Chondrocyte (in vitro differentiated cells): ENCODE measurements around the gene TREH. TPM values are rescaled to one million over a fixed set of nuclear protein-coding genes. Genes with fewer than 3 reads are reported as not detected.
"Not testable (repeated sequence)": the region's sequence is repeated elsewhere in the genome, so short reads cannot be mapped to it uniquely, and the experiment has no call there.

ENCODE experiments used
- DNase-seq: peaks from one replicate; pipeline ENCODE4 v3.0.0; 2021; ENCODE audit warnings: mixed read lengths, low spot score
- H3K27ac Mint-ChIP-seq: one replicate; pipeline ENCODE4 v1.8.0; 2021; ENCODE audit warnings: mild to moderate bottlenecking, moderate library complexity, mixed read lengths; ENCODE audit not compliant: unreplicated experiment
- H3K27me3 Mint-ChIP-seq: 2 replicates; pipeline ENCODE4 v1.8.0; 2021; ENCODE audit warnings: low read depth, mixed read lengths
- H3K36me3 Mint-ChIP-seq: 2 replicates; pipeline ENCODE4 v1.8.0; 2021; ENCODE audit warnings: low read depth, mixed read lengths
- H3K4me1 Mint-ChIP-seq: 2 replicates; pipeline ENCODE4 v1.8.0; 2021; ENCODE audit warnings: low read depth, mild to moderate bottlenecking, mixed read lengths
- H3K4me3 Mint-ChIP-seq: one replicate; pipeline ENCODE4 v1.8.0; 2021; ENCODE audit warnings: mild to moderate bottlenecking, moderate library complexity, mixed read lengths; ENCODE audit not compliant: unreplicated experiment
- H3K9me3 Mint-ChIP-seq: 2 replicates; pipeline ENCODE4 v1.8.0; 2021; ENCODE audit warnings: low read depth, mixed read lengths
- total RNA-seq: library from RNA; stranded (reverse); gene quantifications from 3 replicates; pipeline ENCODE4 v1.2.1, GENCODE V29; 2021
- TF ChIP-seq, protein P1 (sequence below): fragments of 200-600 bp; sonication (generic); IDR thresholded peaks from 2 replicates; pipeline ENCODE4 v1.5.0; 2021; ENCODE audit warnings: antibody characterized with exemption, mild to moderate bottlenecking, moderate library complexity

The TREH gene
- total RNA-seq, 1 donor from 2014 or later = not detected

DNA sequence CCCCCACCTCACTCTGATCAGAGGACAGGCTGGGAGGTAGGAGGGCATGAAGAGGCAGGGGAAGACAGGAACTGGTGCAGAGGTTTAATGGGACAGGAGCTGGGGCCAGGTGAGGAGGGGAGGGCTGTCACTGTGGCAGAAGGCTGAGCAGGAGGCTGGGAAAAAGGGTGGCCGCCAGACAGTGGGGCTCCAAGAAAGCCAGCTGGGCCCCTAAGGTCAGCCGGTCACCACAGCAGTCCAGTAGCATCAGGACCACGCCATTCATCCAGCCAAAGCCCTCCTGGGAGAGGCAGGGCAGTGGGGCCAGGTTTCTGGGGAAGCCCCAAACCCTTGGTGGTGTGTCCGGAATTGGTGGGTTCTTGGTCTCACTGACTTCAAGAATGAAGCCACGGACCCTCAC lies 8.5 kb upstream of the TREH start:
- no peak for DNase-seq
- no peaks in the 10 kb centered on the region for H3K9me3 Mint-ChIP-seq
- H3K4me1 Mint-ChIP-seq = peaks cover 23% of the 10 kb centered on the region
- H3K27me3 Mint-ChIP-seq = no peaks in the 10 kb centered on the region
- H3K4me3 Mint-ChIP-seq = no peak overlapping the region
- no peak overlapping the region for H3K27ac Mint-ChIP-seq
- TF ChIP-seq, protein P1, sequence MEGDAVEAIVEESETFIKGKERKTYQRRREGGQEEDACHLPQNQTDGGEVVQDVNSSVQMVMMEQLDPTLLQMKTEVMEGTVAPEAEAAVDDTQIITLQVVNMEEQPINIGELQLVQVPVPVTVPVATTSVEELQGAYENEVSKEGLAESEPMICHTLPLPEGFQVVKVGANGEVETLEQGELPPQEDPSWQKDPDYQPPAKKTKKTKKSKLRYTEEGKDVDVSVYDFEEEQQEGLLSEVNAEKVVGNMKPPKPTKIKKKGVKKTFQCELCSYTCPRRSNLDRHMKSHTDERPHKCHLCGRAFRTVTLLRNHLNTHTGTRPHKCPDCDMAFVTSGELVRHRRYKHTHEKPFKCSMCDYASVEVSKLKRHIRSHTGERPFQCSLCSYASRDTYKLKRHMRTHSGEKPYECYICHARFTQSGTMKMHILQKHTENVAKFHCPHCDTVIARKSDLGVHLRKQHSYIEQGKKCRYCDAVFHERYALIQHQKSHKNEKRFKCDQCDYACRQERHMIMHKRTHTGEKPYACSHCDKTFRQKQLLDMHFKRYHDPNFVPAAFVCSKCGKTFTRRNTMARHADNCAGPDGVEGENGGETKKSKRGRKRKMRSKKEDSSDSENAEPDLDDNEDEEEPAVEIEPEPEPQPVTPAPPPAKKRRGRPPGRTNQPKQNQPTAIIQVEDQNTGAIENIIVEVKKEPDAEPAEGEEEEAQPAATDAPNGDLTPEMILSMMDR = no peak
- H3K36me3 Mint-ChIP-seq = no peaks in the 10 kb centered on the region

DNA sequence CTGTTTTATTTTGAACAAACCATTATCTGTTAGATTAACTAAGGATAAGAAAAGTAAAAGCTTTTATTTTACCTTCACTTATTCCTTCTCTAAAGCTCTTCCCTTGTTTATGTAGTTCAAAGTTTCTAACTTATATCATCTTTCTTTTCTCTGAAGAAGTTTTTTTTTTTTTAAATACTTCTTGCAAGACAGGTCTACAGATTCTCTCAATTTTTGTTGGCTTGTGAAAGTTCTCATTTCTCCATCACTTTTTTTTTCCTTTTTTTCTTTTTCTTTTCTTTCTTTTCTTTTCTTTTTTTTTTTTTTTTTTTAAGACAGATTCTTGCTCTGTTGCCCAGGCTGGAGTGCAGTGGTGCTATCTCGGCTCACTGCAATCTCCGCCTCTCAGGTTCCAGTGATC lies 4.7 kb upstream of the TREH start:
- no peak overlapping the region for H3K27ac Mint-ChIP-seq
- no peak for DNase-seq
- no peaks in the 10 kb centered on the region for H3K9me3 Mint-ChIP-seq
- H3K36me3 Mint-ChIP-seq = no peaks in the 10 kb centered on the region
- no peaks in the 10 kb centered on the region for H3K4me1 Mint-ChIP-seq
- TF ChIP-seq, protein P1 = no peak
- H3K4me3 Mint-ChIP-seq = no peak overlapping the region
- H3K27me3 Mint-ChIP-seq = peaks cover 7% of the 10 kb centered on the region

DNA sequence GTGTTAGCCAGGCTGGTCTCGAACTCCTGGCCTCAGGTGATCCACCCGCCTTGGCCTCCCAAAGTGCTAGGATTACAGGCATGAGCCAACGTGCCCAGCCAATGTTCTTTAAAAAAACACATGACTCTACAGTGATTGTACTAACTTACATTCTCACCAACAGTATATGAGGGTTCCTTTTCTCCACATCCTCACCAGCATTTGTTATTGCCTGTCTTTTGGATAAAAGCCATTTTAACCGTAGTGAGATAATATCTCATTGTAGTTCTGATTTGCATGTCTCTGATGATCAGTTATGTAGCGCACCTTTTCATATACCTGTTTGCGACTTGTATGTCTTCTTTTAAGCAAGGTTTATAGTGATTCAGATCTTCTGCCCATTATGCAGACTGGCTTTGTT lies 3.5 kb upstream of the TREH start:
- H3K27me3 Mint-ChIP-seq, H3K4me1 Mint-ChIP-seq, H3K4me3 Mint-ChIP-seq, H3K9me3 Mint-ChIP-seq, H3K36me3 Mint-ChIP-seq, H3K27ac Mint-ChIP-seq, DNase-seq: not testable (repeated sequence)

DNA sequence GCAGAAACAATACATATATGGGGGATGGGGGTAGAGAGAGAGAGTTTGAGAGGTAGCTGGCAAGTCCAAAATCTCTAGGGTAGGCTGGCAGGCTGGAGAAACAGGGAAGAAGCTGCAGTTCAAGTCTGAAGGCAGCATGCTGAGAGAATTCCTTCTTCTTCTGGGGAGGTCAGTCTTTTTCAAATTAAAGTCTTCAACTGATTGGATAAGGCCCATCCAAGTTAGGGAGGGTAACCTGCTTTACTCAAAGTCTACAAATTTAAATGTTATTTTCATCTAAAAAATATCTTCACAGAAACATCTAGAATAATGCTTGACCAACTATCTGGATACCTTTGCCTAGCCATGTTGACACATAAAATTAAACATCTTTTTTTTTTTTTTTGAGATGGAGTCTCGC lies 2.9 kb upstream of the TREH start:
- Mint-ChIP-seq H3K36me3 (no peaks in the 10 kb centered on the region), H3K4me3 (no peak overlapping the region), H3K9me3 (no peaks in the 10 kb centered on the region), H3K27ac (no peak overlapping the region), H3K4me1 (no peaks in the 10 kb centered on the region), H3K27me3 (peaks cover 7% of the 10 kb centered on the region)
- no peak for DNase-seq
- TF ChIP-seq, protein P1 = no peak

DNA sequence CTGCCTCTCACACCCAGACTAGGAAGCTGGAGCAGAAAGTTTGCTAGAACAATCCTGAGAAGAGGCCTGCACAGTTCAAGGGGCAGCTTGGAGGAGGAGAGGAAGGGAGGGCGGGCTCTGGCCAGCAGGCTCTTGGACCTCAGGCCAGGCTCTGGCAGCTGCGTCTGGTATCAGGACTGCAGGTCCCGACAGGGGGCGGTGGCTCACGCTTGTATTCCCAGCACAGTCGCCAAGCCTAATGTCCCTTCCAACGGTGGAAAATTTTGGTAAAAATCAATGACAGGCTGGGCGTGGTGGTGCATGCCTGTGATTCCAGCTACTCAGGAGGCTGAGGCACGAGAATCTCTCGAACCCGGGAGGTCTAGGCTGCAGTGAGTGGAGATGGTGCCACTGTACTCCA lies 542 bp downstream of the TREH start:
- H3K4me3 Mint-ChIP-seq, DNase-seq, H3K36me3 Mint-ChIP-seq, H3K27me3 Mint-ChIP-seq, H3K4me1 Mint-ChIP-seq, H3K27ac Mint-ChIP-seq, H3K9me3 Mint-ChIP-seq: not testable (repeated sequence)
- TF ChIP-seq, protein P1 = peak; percentile 27

DNA sequence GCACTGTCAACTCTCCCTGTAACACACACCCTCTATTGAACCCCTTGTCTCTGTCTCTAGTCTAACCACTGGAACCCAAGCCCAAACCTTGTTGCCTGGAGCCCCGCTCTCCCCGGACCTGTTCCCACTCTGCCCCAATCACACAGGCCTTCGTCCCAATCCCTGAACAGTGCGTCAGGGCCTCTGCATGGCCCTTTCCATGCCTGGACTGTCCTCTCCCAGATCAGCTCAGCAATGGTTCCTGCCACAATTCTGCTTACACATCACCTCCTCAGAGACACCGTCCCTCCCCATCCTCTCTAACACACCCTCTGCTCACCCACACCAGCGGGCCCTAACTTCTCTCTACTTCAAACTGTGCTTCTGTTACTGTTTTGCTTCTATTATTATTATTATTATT lies 1.5 kb downstream of the TREH start:
- H3K27ac Mint-ChIP-seq = no peak overlapping the region
- no peak for DNase-seq
- no peaks in the 10 kb centered on the region for H3K9me3 Mint-ChIP-seq
- H3K4me3 Mint-ChIP-seq = no peak overlapping the region
- TF ChIP-seq, protein P1 = no peak
- no peaks in the 10 kb centered on the region for H3K36me3 Mint-ChIP-seq
- H3K4me1 Mint-ChIP-seq = no peaks in the 10 kb centered on the region
- H3K27me3 Mint-ChIP-seq = peaks cover 7% of the 10 kb centered on the region
